8988T (cell line): ENCODE results near the gene C19orf53.
A peak's percentile ranks its signal among the peaks of the same experiment; 100 is the strongest.
"Not testable (repeated sequence)": the region's sequence is repeated elsewhere in the genome, so short reads cannot be mapped to it uniquely, and the experiment has no call there.

Experiments
- DNase-seq: peaks from one replicate; pipeline ENCODE4 v3.0.0; 2011

C19orf53 gene

GRCh38 chr19:13764101-13764807 is 10.0 kb upstream of the C19orf53 start, which contains the start of gene MRI1:
TSS of gene MRI1 (plus strand) at chr19:13764522. CDS start at chr19:13764589, 67 bp downstream.
- DNase-seq = peak; percentile 75

GRCh38 chr19:13764821-13765394 is 9.3 kb upstream of the C19orf53 start:
- DNase-seq = no peak

- DNase-seq = no peak
Measured at GRCh38 chr19:13765395-13766094, 8.7 kb upstream of the C19orf53 start.

- no peak for DNase-seq
Measured at GRCh38 chr19:13766095-13766481, 8.2 kb upstream of the C19orf53 start.

GRCh38 chr19:13768510-13768909 is 5.7 kb upstream of the C19orf53 start:
- DNase-seq = no peak

- DNase-seq = no peak
Measured at GRCh38 chr19:13770013-13770635, 4.1 kb upstream of the C19orf53 start.

GRCh38 chr19:13778398-13778797 is 4.1 kb downstream of the C19orf53 start:
- no peak for DNase-seq

- no peak for DNase-seq
Measured at GRCh38 chr19:13778847-13779246, 4.6 kb downstream of the C19orf53 start.

- not testable (repeated sequence) for DNase-seq
Measured at GRCh38 chr19:13779794-13780193, 5.5 kb downstream of the C19orf53 start.

- no peak for DNase-seq
Measured at GRCh38 chr19:13781547-13781946, 7.3 kb downstream of the C19orf53 start.

- no peak for DNase-seq
Measured at GRCh38 chr19:13782537-13782936, 8.3 kb downstream of the C19orf53 start.

- DNase-seq = no peak
Measured at GRCh38 chr19:13783565-13784500, 9.6 kb downstream of the C19orf53 start.

GRCh38 chr19:13784731-13785452 is 10.6 kb downstream of the C19orf53 start:
- no peak for DNase-seq

GRCh38 chr19:13788991-13789390 is 14.7 kb downstream of the C19orf53 start:
- no peak for DNase-seq

- no peak for DNase-seq
Measured at GRCh38 chr19:13790354-13790753, 16.1 kb downstream of the C19orf53 start.

GRCh38 chr19:13793317-13793716 is 19.1 kb downstream of the C19orf53 start:
- DNase-seq = not testable (repeated sequence)

- no peak for DNase-seq
Measured at GRCh38 chr19:13794398-13794756, 20.1 kb downstream of the C19orf53 start.

- peak; percentile 68 for DNase-seq
Measured at GRCh38 chr19:13794757-13795589, 20.7 kb downstream of the C19orf53 start, which contains the start of gene ZSWIM4. TSS of gene ZSWIM4 (plus strand) at chr19:13795443. CDS start at chr19:13795649, 206 bp downstream.

- no peak for DNase-seq
Measured at GRCh38 chr19:13795595-13796300, 21.5 kb downstream of the C19orf53 start.
